ENCODE results near the gene LMTK2.
A peak's percentile ranks its signal among the peaks of the same experiment; 100 is the strongest.

The LMTK2 gene

DNA sequence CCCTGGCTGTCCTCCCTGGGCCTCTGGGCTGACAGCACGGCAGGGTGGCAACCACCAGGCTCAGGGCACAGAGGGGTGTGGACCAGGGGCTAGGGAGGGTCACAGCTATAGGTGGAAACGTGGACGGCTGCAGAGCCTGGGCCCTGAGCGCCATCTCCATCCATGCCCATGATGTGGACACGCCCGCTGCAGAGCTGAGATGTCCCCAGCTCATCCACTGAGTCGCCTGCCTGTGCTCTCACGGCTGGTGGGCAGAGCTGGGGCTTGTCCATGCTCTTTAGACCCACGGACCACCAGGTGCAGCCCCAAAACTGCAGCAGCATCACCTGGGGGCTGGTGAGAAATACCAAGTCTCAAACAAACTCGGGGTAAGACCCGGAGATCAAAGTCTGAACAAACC lies 129.2 kb downstream of the LMTK2 start:
- no peak overlapping the region for H3K4me3 ChIP-seq
- H3K4me2 ChIP-seq: no peak overlapping the region
- H3K27ac ChIP-seq: no peak overlapping the region
- H4K20me1 ChIP-seq: peaks cover 0 to 35% (median 0%) of the 10 kb centered on the region in 11 experiments; a peak in 4 of 22 replicates
- H3K36me3 ChIP-seq: peaks cover 23 to 78% (median 48%) of the 10 kb centered on the region in 11 experiments
- no peak overlapping the region for H3K9ac ChIP-seq
- H3K4me1 ChIP-seq: peaks cover 11 to 33% (median 18%) of the 10 kb centered on the region in 10 experiments
- no peaks in the 10 kb centered on the region for H3K9me3 ChIP-seq (replicated peaks in 1 of 11)
- no peaks in the 10 kb centered on the region for H3K27me3 ChIP-seq
- no peak for TF ChIP-seq Cebpa-rat (IDR thresholded peaks at IDR 0.05)

GRCh38 chr7:98236355-98237185 lies 129.9 kb downstream of the LMTK2 start:
- no peaks in the 10 kb centered on the region for H3K27me3 ChIP-seq
- no peak for TF ChIP-seq Cebpa-rat (IDR thresholded peaks at IDR 0.05)
- peaks cover 23 to 80% (median 49%) of the 10 kb centered on the region in 11 experiments for H3K36me3 ChIP-seq
- H3K4me1 ChIP-seq: peaks cover 11 to 40% (median 25%) of the 10 kb centered on the region in 10 experiments
- H3K4me3 ChIP-seq: no peak overlapping the region
- H3K9me3 ChIP-seq (replicated peaks in 1 of 11): no peaks in the 10 kb centered on the region
- H4K20me1 ChIP-seq: peaks cover 0 to 39% (median 2%) of the 10 kb centered on the region in 11 experiments; a peak in 9 of 22 replicates
- no peak overlapping the region for H3K4me2 ChIP-seq
- no peak overlapping the region for H3K27ac ChIP-seq
- H3K9ac ChIP-seq: no peak overlapping the region

GRCh38 chr7:98238076-98238475 lies 131.4 kb downstream of the LMTK2 start:
- H3K27ac ChIP-seq: no peak overlapping the region
- H3K4me3 ChIP-seq: no peak overlapping the region
- no peaks in the 10 kb centered on the region for H3K9me3 ChIP-seq (replicated peaks in 1 of 11)
- no peak for TF ChIP-seq Cebpa-rat (IDR thresholded peaks at IDR 0.05)
- H3K36me3 ChIP-seq: peaks cover 23 to 84% (median 49%) of the 10 kb centered on the region in 11 experiments
- H3K4me1 ChIP-seq: peaks cover 8 to 34% (median 21%) of the 10 kb centered on the region in 10 experiments
- H3K9ac ChIP-seq: no peak overlapping the region
- peaks cover 0 to 36% (median 7%) of the 10 kb centered on the region in 11 experiments; a peak in 12 of 22 replicates for H4K20me1 ChIP-seq
- H3K4me2 ChIP-seq: no peak overlapping the region
- no peaks in the 10 kb centered on the region for H3K27me3 ChIP-seq

GRCh38 chr7:98238976-98239375 lies 132.3 kb downstream of the LMTK2 start:
- H3K4me2 ChIP-seq: no peak overlapping the region
- no peaks in the 10 kb centered on the region for H3K9me3 ChIP-seq (replicated peaks in 1 of 11)
- no peaks in the 10 kb centered on the region for H3K27me3 ChIP-seq
- H3K27ac ChIP-seq: no peak overlapping the region
- H4K20me1 ChIP-seq: peaks cover 0 to 38% (median 9%) of the 10 kb centered on the region in 11 experiments; a peak in 12 of 22 replicates
- H3K36me3 ChIP-seq: peaks cover 23 to 82% (median 51%) of the 10 kb centered on the region in 11 experiments
- TF ChIP-seq Cebpa-rat (IDR thresholded peaks at IDR 0.05): no peak
- H3K9ac ChIP-seq: no peak overlapping the region
- peaks cover 8 to 32% (median 23%) of the 10 kb centered on the region in 10 experiments for H3K4me1 ChIP-seq
- no peak overlapping the region for H3K4me3 ChIP-seq

- Histone ChIP-seq H3K4me1 (peaks cover 25 to 53% (median 45%) of the 10 kb centered on the region in 10 experiments), H4K20me1 (peaks cover 0 to 56% (median 25%) of the 10 kb centered on the region in 11 experiments; a peak in 16 of 22 replicates), H3K27me3 (no peaks in the 10 kb centered on the region), H3K36me3 (peaks cover 31 to 81% (median 52%) of the 10 kb centered on the region in 11 experiments), H3K9ac (peak overlapping the region in 4 of 11 experiments; percentile 25 to 71 (median 63); a peak in 8 of 22 replicates), H3K27ac (peak overlapping the region in 3 of 11 experiments; percentile 7 to 46 (median 35); a peak in 5 of 22 replicates), H3K4me2 (peak overlapping the region in 9 of 11 experiments; percentile 48 to 97 (median 86); a peak in 18 of 22 replicates), H3K4me3 (no peak overlapping the region), H3K9me3 (replicated peaks in 1 of 11) (no peaks in the 10 kb centered on the region)
- TF ChIP-seq Cebpa-rat (IDR thresholded peaks at IDR 0.05): no peak
Measured at GRCh38 chr7:98240961-98241673, 134.5 kb downstream of the LMTK2 start.

- Histone ChIP-seq H4K20me1 (peaks cover 0 to 56% (median 25%) of the 10 kb centered on the region in 11 experiments; a peak in 16 of 22 replicates), H3K4me1 (peaks cover 31 to 53% (median 47%) of the 10 kb centered on the region in 10 experiments), H3K9ac (peak overlapping the region in 9 of 11 experiments; percentile 2 to 71 (median 53); a peak in 14 of 22 replicates), H3K27me3 (no peaks in the 10 kb centered on the region), H3K4me3 (peak overlapping the region in 2 of 10 experiments; percentile 14 to 31; a peak in 2 of 20 replicates), H3K36me3 (peaks cover 31 to 75% (median 49%) of the 10 kb centered on the region in 11 experiments), H3K27ac (peak overlapping the region in 5 of 11 experiments; percentile 7 to 46 (median 35); a peak in 9 of 22 replicates), H3K9me3 (replicated peaks in 1 of 11) (no peaks in the 10 kb centered on the region), H3K4me2 (peak overlapping the region; percentile 35 to 97 (median 82))
- TF ChIP-seq Cebpa-rat (IDR thresholded peaks at IDR 0.05): no peak
Measured at GRCh38 chr7:98241674-98242241, 135.1 kb downstream of the LMTK2 start.

- Histone ChIP-seq H3K4me2 (peak overlapping the region in 9 of 11 experiments; percentile 64 to 97 (median 86); a peak in 18 of 22 replicates), H4K20me1 (peaks cover 0 to 52% (median 25%) of the 10 kb centered on the region in 11 experiments; a peak in 16 of 22 replicates), H3K27me3 (no peaks in the 10 kb centered on the region), H3K9ac (peak overlapping the region in 9 of 11 experiments; percentile 2 to 71 (median 53); a peak in 10 of 22 replicates), H3K4me1 (peaks cover 31 to 55% (median 48%) of the 10 kb centered on the region in 10 experiments), H3K9me3 (replicated peaks in 1 of 11) (no peaks in the 10 kb centered on the region), H3K4me3 (peak overlapping the region in 2 of 10 experiments; percentile 14 to 31; a peak in 1 of 20 replicates), H3K36me3 (peaks cover 31 to 75% (median 51%) of the 10 kb centered on the region in 11 experiments), H3K27ac (peak overlapping the region in 2 of 11 experiments; percentile 32 to 46; a peak in 3 of 22 replicates)
- TF ChIP-seq Cebpa-rat (IDR thresholded peaks at IDR 0.05): no peak
Measured at GRCh38 chr7:98242342-98242741, 135.7 kb downstream of the LMTK2 start.

- H3K4me1 ChIP-seq: peaks cover 35 to 56% (median 49%) of the 10 kb centered on the region in 10 experiments
- no peaks in the 10 kb centered on the region for H3K27me3 ChIP-seq
- H3K9me3 ChIP-seq (replicated peaks in 1 of 11): no peaks in the 10 kb centered on the region
- H3K4me2 ChIP-seq: no peak overlapping the region
- no peak overlapping the region for H3K9ac ChIP-seq
- H4K20me1 ChIP-seq: peaks cover 0 to 52% (median 25%) of the 10 kb centered on the region in 11 experiments; a peak in 16 of 22 replicates
- H3K27ac ChIP-seq: no peak overlapping the region
- H3K36me3 ChIP-seq: peaks cover 28 to 75% (median 52%) of the 10 kb centered on the region in 11 experiments
- H3K4me3 ChIP-seq: no peak overlapping the region
- TF ChIP-seq Cebpa-rat (IDR thresholded peaks at IDR 0.05): no peak
Measured at GRCh38 chr7:98242934-98243333, 136.3 kb downstream of the LMTK2 start.

Measured in BLaER1 treated with 17β-estradiol and CSF1 and Interleukin-3, amounts not matched to agents 10 nM and 100 nM (cell line).